GM12878 (cell line): ENCODE results near the gene RHEBL1.

Source experiments
- EP300 ChIP-seq, 2 experiments: fragments of 150-350 bp in 1 of 2; IDR thresholded peaks; 2 replicates each; pipeline ENCODE4 v1.6.1; 2011 to 2012; ENCODE audit warnings: low read depth in 2 of 2, low read length in 2 of 2, borderline replicate concordance in 1 of 2, improper control_type of control experiment in 1 of 2, inconsistent platforms in 1 of 2; ENCODE audit not compliant: control insufficient read depth in 1 of 2
- IKZF1 ChIP-seq: fragments of 450-650 bp; conservative IDR thresholded peaks from 2 replicates; pipeline ENCODE4 v1.6.1; 2017; ENCODE audit warnings: antibody characterized with exemption, mild to moderate bottlenecking
- MYC ChIP-seq: IDR thresholded peaks from 2 replicates; pipeline ENCODE4 v1.6.1; 2011; ENCODE audit warnings: mild to moderate bottlenecking, low read length, moderate library complexity, inconsistent platforms; ENCODE audit not compliant: insufficient read depth, insufficient replicate concordance, insufficient read length, severe bottlenecking
- POLR2A ChIP-seq: IDR thresholded peaks from 2 replicates; pipeline ENCODE4 v1.6.1; 2011; ENCODE audit warnings: low read depth, mild to moderate bottlenecking, low read length
- POLR2AphosphoS5 ChIP-seq: IDR thresholded peaks from 2 replicates; pipeline ENCODE4 v1.6.1; 2011; ENCODE audit warnings: mild to moderate bottlenecking, low read length, inconsistent platforms
- SUZ12 ChIP-seq: fragments of 200-600 bp; sonication (generic); IDR thresholded peaks from one replicate; pipeline ENCODE4 v1.6.1; 2018; ENCODE audit warnings: antibody characterized with exemption, mild to moderate bottlenecking; ENCODE audit not compliant: unreplicated experiment
- YY1 ChIP-seq: IDR thresholded peaks from 2 replicates; pipeline ENCODE4 v1.6.1; 2011; ENCODE audit warnings: low read depth, mild to moderate bottlenecking, low read length

- TF ChIP-seq YY1 (no peak), MYC (no peak), EP300 (IDR thresholded peaks at IDR 0.05; ENCODE audit: borderline replicate concordance in 1 of 2, control insufficient read depth in 1 of 2, low read depth in 2 of 2, low read length in 2 of 2) (no peak), SUZ12 (no peak), POLR2AphosphoS5 (no peak), POLR2A (no peak), IKZF1 (no peak)
Measured at GRCh38 chr12:49040364-49040855, 29.4 kb downstream of the RHEBL1 start.
